OCI-LY7 (cell line): ENCODE results near the gene SNX27. TPM values are rescaled to one million over a fixed set of nuclear protein-coding genes. Genes with fewer than 3 reads are reported as not detected.

Experiments used
- BruUV-seq: library from RNA; stranded (reverse); fragments of 400-500 nt; replicated peaks from 2 replicates; lab custom pipeline; 2021; lab: Mats Ljungman, UMichigan
- CTCF ChIA-PET: fragments of 300-600 bp; sonication (Branson Sonifier 250); formaldehyde crosslinking; loops from one replicate; lab custom pipeline; 2022; ENCODE audit warnings: antibody characterized with exemption; ENCODE audit not compliant: unreplicated experiment; lab: Charles Lee
- POLR2A ChIA-PET: fragments of 300-600 bp; sonication (Branson Sonifier 250); formaldehyde crosslinking; loops from one replicate; lab custom pipeline; 2022; ENCODE audit warnings: antibody characterized with exemption; lab: Charles Lee
- DNase-seq: peaks from one replicate; pipeline ENCODE4 v3.0.0-alpha.2; 2015; ENCODE audit warnings: low spot score
- H2AFZ ChIP-seq: fragments of 200-600 bp; sonication (generic), shearing (Covaris generic); 2 replicates; pipeline ENCODE4 v1.6.1; 2014; ENCODE audit warnings: mild to moderate bottlenecking, antibody characterized with exemption, low read length, moderate library complexity
- H3K27ac ChIP-seq: fragments of 200-600 bp; sonication (generic); 2 replicates; pipeline ENCODE4 v1.5.1; 2014; ENCODE audit warnings: mixed run types, low read depth, mild to moderate bottlenecking, moderate library complexity, low read length, inconsistent platforms; ENCODE audit not compliant: poor library complexity, severe bottlenecking
- H3K36me3 ChIP-seq: fragments of 200-600 bp; sonication (generic); 2 replicates; pipeline ENCODE4 v1.6.1; 2014; ENCODE audit warnings: mild to moderate bottlenecking, antibody characterized with exemption, low read length, moderate library complexity, mixed read lengths; ENCODE audit not compliant: insufficient read depth
- H3K4me1 ChIP-seq: fragments of 200-600 bp; sonication (generic); 2 replicates; pipeline ENCODE4 v1.5.1; 2014; ENCODE audit warnings: mild to moderate bottlenecking, low read length; ENCODE audit not compliant: insufficient read depth, poor library complexity, severe bottlenecking
- H3K4me2 ChIP-seq: fragments of 200-600 bp; sonication (generic); 2 replicates; pipeline ENCODE4 v1.6.1; 2014; ENCODE audit warnings: mild to moderate bottlenecking, low read length
- H3K4me3 ChIP-seq: fragments of 200-600 bp; sonication (generic); 2 replicates; pipeline ENCODE4 v1.5.1; 2014; ENCODE audit warnings: mild to moderate bottlenecking, low read depth, low read length; ENCODE audit not compliant: poor library complexity, severe bottlenecking
- H3K79me2 ChIP-seq: fragments of 200-600 bp; sonication (generic); 2 replicates; pipeline ENCODE4 v1.6.1; 2016; ENCODE audit warnings: low read depth, mild to moderate bottlenecking, low read length, moderate library complexity, mixed read lengths; ENCODE audit not compliant: insufficient read depth
- H3K9me2 ChIP-seq: fragments of 200-600 bp; sonication (generic); 2 replicates; pipeline ENCODE4 v1.6.1; 2016; ENCODE audit warnings: mild to moderate bottlenecking, low read length, mixed read lengths; ENCODE audit not compliant: insufficient read depth
- H3K9me3 ChIP-seq: fragments of 200-600 bp; sonication (generic); 2 replicates; pipeline ENCODE4 v1.6.1; 2014; ENCODE audit warnings: mild to moderate bottlenecking, mixed run types, low read length, mixed read lengths
- H4K20me1 ChIP-seq: fragments of 200-600 bp; sonication (generic); 2 replicates; pipeline ENCODE4 v1.6.1; 2014; ENCODE audit warnings: mild to moderate bottlenecking, antibody characterized with exemption, low read length, moderate library complexity, mixed read lengths; ENCODE audit not compliant: insufficient read depth
- CTCF ChIP-seq: fragments of 200-600 bp; sonication (generic); conservative IDR thresholded peaks from 2 replicates; pipeline ENCODE4 v1.5.1; 2014; ENCODE audit warnings: mild to moderate bottlenecking, antibody characterized with exemption, low read length, moderate library complexity, mixed read lengths
- EZH2phosphoT487 ChIP-seq: fragments of 200-600 bp; sonication (generic); IDR thresholded peaks from 2 replicates; pipeline ENCODE4 v1.6.1; 2018; ENCODE audit warnings: low read depth, borderline replicate concordance, mild to moderate bottlenecking, mixed run types, antibody characterized with exemption, low read length, moderate library complexity, mixed read lengths
- intact Hi-C: fragments of 100-400 bp; cut with micrococcal nuclease; formaldehyde crosslinking; loops from one replicate; pipeline ENCODE4 v1.10.0; 2022; ENCODE audit not compliant: unreplicated experiment
- total RNA-seq, 2 experiments: library from RNA; depleted of rRNA in 1 of 2; stranded (reverse); fragments of >200 nt in 1 of 2; shearing (Covaris generic) in 1 of 2; gene quantifications; 2 replicates each; pipeline ENCODE4 v1.2.3, GENCODE V29; 2014 to 2022

Gene SNX27
- total RNA-seq, 2 experiments from 2014 or later: 16.4 to 32.0 TPM

GRCh38 chr1:151723726-151724370, 112.0 kb downstream of the SNX27 start:
- H4K20me1 ChIP-seq: no peaks in the 10 kb centered on the region
- ChIA-PET CTCF (no interaction called here), POLR2A (interaction anchor here (1.2 kb wide), 1 partner anchor 26 kb away, joined by 4 read pairs; no protein-coding TSS in a partner anchor)
- peaks cover 16% of the 10 kb centered on the region for H3K4me1 ChIP-seq
- TF ChIP-seq EZH2phosphoT487 (no peak), CTCF (no peak)
- no peaks in the 10 kb centered on the region for H3K79me2 ChIP-seq
- H3K9me3 ChIP-seq: no peaks in the 10 kb centered on the region
- DNase-seq: no peak
- no TSS peak for BruUV-seq
- no peak overlapping the region for H2AFZ ChIP-seq
- intact Hi-C loops: loop anchor here (5.0 kb wide), 1 partner anchor 132 kb away; no protein-coding TSS in a partner anchor
- no peak overlapping the region for H3K4me2 ChIP-seq
- no peak overlapping the region for H3K27ac ChIP-seq
- no peaks in the 10 kb centered on the region for H3K9me2 ChIP-seq
- H3K36me3 ChIP-seq: no peaks in the 10 kb centered on the region
- H3K4me3 ChIP-seq: no peak overlapping the region

GRCh38 chr1:151728151-151729054, 116.6 kb downstream of the SNX27 start:
- Histone ChIP-seq H3K36me3 (no peaks in the 10 kb centered on the region), H3K9me2 (no peaks in the 10 kb centered on the region), H4K20me1 (no peaks in the 10 kb centered on the region), H3K4me1 (no peaks in the 10 kb centered on the region), H3K27ac (no peak overlapping the region), H3K4me2 (no peak overlapping the region), H3K9me3 (no peaks in the 10 kb centered on the region), H2AFZ (no peak overlapping the region), H3K79me2 (no peaks in the 10 kb centered on the region), H3K4me3 (no peak overlapping the region)
- intact Hi-C loops: no loop called here
- no TSS peak for BruUV-seq
- no peak for DNase-seq
- TF ChIP-seq CTCF: no peak
- no peak for TF ChIP-seq EZH2phosphoT487
- POLR2A ChIA-PET: interaction anchor here (0.7 kb wide), 1 partner anchor 385 kb away, joined by 3 read pairs; no protein-coding TSS in a partner anchor
- CTCF ChIA-PET: no interaction called here
